Keratinocyte (primary cell): ENCODE data around the gene CLECL1. TPM values are rescaled to one million over a fixed set of nuclear protein-coding genes. Genes with fewer than 3 reads are reported as not detected.

Experiments
- DNase-seq: peaks from one replicate; pipeline ENCODE4 v3.0.0-alpha.2; 2011; ENCODE audit warnings: low read depth, missing footprints, low spot score
- FAIRE-seq: peaks from 2 replicates; lab custom pipeline; 2011; peaks lifted over from hg19 to GRCh38; lab: Jason Lieb, UNC
- H2AFZ ChIP-seq: 2 replicates; pipeline ENCODE4 v1.6.0; 2012; ENCODE audit warnings: low read length, control low read depth, inconsistent platforms; ENCODE audit not compliant: control insufficient read depth
- H3K27ac ChIP-seq: 2 replicates; pipeline ENCODE4 v1.5.1; 2011; ENCODE audit warnings: low read length; ENCODE audit not compliant: control insufficient read depth, insufficient read depth
- H3K27me3 ChIP-seq: 3 replicates; pipeline ENCODE4 v1.6.0; 2011; ENCODE audit warnings: low read length; ENCODE audit not compliant: control insufficient read depth, insufficient read depth; ENCODE audit errors: extremely low read depth
- H3K36me3 ChIP-seq, 2 experiments: 2 replicates in 1 of 2; 3 replicates in 1 of 2; pipeline ENCODE4 v1.5.1; 2011; ENCODE audit warnings: low read length in 2 of 2, mild to moderate bottlenecking in 1 of 2; ENCODE audit not compliant: control insufficient read depth in 2 of 2, insufficient read depth in 2 of 2; ENCODE audit errors: extremely low read depth in 1 of 2
- H3K4me1 ChIP-seq: 3 replicates; pipeline ENCODE4 v1.5.1; 2011; ENCODE audit warnings: low read length; ENCODE audit not compliant: control insufficient read depth, insufficient read depth; ENCODE audit errors: extremely low read depth
- H3K4me2 ChIP-seq: 3 replicates; pipeline ENCODE4 v1.6.0; 2011; ENCODE audit warnings: low read depth, low read length; ENCODE audit not compliant: control insufficient read depth, insufficient read depth; ENCODE audit errors: extremely low read depth
- H3K4me3 ChIP-seq, 3 experiments: fragments of 200-600 bp in 1 of 3; sonication (generic) in 1 of 3; 2 replicates in 2 of 3; 3 replicates in 1 of 3; pipeline ENCODE4 v1.5.1; 2011 to 2016; ENCODE audit warnings: low read length in 3 of 3, mild to moderate bottlenecking in 3 of 3, control low read depth in 2 of 3, inconsistent platforms in 1 of 3, low read depth in 1 of 3, mixed read lengths in 1 of 3, mixed run types in 1 of 3, moderate library complexity in 1 of 3; ENCODE audit not compliant: control insufficient read depth in 2 of 3, insufficient read depth in 2 of 3; ENCODE audit errors: extremely low read depth in 1 of 3
- H3K79me2 ChIP-seq: 2 replicates; pipeline ENCODE4 v1.6.0; 2012; ENCODE audit warnings: low read length; ENCODE audit not compliant: control insufficient read depth, insufficient read depth
- H3K9ac ChIP-seq: 3 replicates; pipeline ENCODE4 v1.6.0; 2011; ENCODE audit warnings: low read length; ENCODE audit not compliant: control insufficient read depth, insufficient read depth; ENCODE audit errors: extremely low read depth
- H3K9me1 ChIP-seq: 3 replicates; pipeline ENCODE4 v1.6.0; 2011; ENCODE audit warnings: low read length; ENCODE audit not compliant: control insufficient read depth, insufficient read depth; ENCODE audit errors: extremely low read depth
- H3K9me3 ChIP-seq: 2 replicates; pipeline ENCODE4 v1.5.1; 2012; ENCODE audit warnings: low read depth, low read length; ENCODE audit not compliant: control insufficient read depth
- H4K20me1 ChIP-seq: 3 replicates; pipeline ENCODE4 v1.6.0; 2011; ENCODE audit warnings: low read length; ENCODE audit not compliant: control insufficient read depth, insufficient read depth; ENCODE audit errors: extremely low read depth
- CTCF ChIP-seq, 3 experiments: IDR thresholded peaks in 1 of 3; conservative IDR thresholded peaks in 1 of 3; optimal IDR thresholded peaks in 1 of 3; 2 replicates in 2 of 3; 3 replicates in 1 of 3; pipeline versions ENCODE3 to v1.5.1; 2011; ENCODE audit warnings: low read length in 3 of 3, mild to moderate bottlenecking in 3 of 3, moderate library complexity in 2 of 3, control low read depth in 1 of 3, inconsistent platforms in 1 of 3; ENCODE audit not compliant: insufficient read depth in 2 of 3; ENCODE audit errors: extremely low read depth in 1 of 3
- EZH2 ChIP-seq: IDR thresholded peaks from one replicate; pipeline ENCODE4 v1.6.1; 2012; ENCODE audit warnings: inconsistent platforms, mild to moderate bottlenecking, low read length, moderate library complexity
- dilution Hi-C: fragments of 300-500 bp; cut with MboI; formaldehyde crosslinking; loops from one replicate; pipeline ENCODE4 v1.7.0; 2020; ENCODE audit warnings: low sequenced_read_pairs; ENCODE audit not compliant: extremely low pct_ligation_motif_present
- polyA plus RNA-seq, 5 experiments: library from polyadenylated mRNA; depleted of rRNA in 3 of 5; stranded (reverse) in 3 of 5; stranded (forward) in 1 of 5; unstranded in 1 of 5; fragments of >200 nt; gene quantifications; 1 replicate in 1 of 5; 2 replicates in 3 of 5; 3 replicates in 1 of 5; pipeline versions ENCODE4 v1.2.1 to v1.2.3, GENCODE V29; 2011 to 2012; ENCODE audit warnings: missing spikeins in 2 of 5, low read depth in 1 of 5, low replicate concordance in 1 of 5

The CLECL1 gene
- polyA plus RNA-seq, 1 donor (not counting 4 experiments of a cell fraction or from before 2014, with no cell fraction given), result not detected

DNA sequence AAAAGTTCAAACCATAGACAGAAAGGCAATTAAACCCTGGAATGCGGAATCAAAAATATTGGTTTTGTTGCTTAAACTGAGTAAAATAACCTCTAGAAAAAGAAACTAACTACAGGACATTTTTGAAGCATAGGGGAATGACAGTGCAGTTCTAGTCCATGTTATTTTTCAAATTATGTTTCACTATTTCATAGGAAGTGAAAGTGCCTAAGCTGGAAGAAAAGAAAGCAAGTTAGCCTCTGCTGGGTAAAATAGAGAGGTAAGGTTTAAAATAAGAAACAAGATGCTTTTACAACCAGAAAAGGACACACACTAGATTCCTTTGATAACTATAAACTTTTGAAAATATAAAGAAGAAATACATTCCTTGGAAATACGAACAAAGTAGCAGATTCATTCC is 1.1 kb downstream of the CLECL1 start:
- Histone ChIP-seq H3K9ac (no peak overlapping the region), H3K27me3 (no peaks in the 10 kb centered on the region), H3K36me3 (no peaks in the 10 kb centered on the region), H3K4me3 (no peak overlapping the region), H3K4me2 (no peak overlapping the region), H3K9me1 (no peaks in the 10 kb centered on the region), H3K79me2 (no peaks in the 10 kb centered on the region), H4K20me1 (no peaks in the 10 kb centered on the region), H3K4me1 (no peaks in the 10 kb centered on the region), H3K27ac (no peak overlapping the region), H3K9me3 (no peaks in the 10 kb centered on the region), H2AFZ (peak overlapping the region; percentile 10)
- TF ChIP-seq CTCF (optimal IDR thresholded peaks at IDR 0.05 in 1 of 3, IDR thresholded peaks at IDR 0.05 in 1 of 3, conservative IDR thresholded peaks at IDR 0.05 in 1 of 3; ENCODE audit: extremely low read depth in 1 of 3, insufficient read depth in 2 of 3, low read length in 3 of 3) (no peak), EZH2 (no peak)
- DNase-seq, result no peak
- dilution Hi-C loops, result no loop called here
- FAIRE-seq, result no peak

GRCh38 chr12:9731393-9731792 is 1.5 kb downstream of the CLECL1 start:
- Histone ChIP-seq H4K20me1 (no peaks in the 10 kb centered on the region), H3K4me2 (no peak overlapping the region), H3K9me1 (no peaks in the 10 kb centered on the region), H3K79me2 (no peaks in the 10 kb centered on the region), H3K9me3 (no peaks in the 10 kb centered on the region), H3K4me3 (no peak overlapping the region), H3K4me1 (no peaks in the 10 kb centered on the region), H3K36me3 (no peaks in the 10 kb centered on the region), H3K27ac (no peak overlapping the region), H3K9ac (no peak overlapping the region), H3K27me3 (no peaks in the 10 kb centered on the region), H2AFZ (no peak overlapping the region)
- DNase-seq (no peak), FAIRE-seq (no peak)
- dilution Hi-C loops, result no loop called here
- TF ChIP-seq EZH2 (no peak), CTCF (optimal IDR thresholded peaks at IDR 0.05 in 1 of 3, IDR thresholded peaks at IDR 0.05 in 1 of 3, conservative IDR thresholded peaks at IDR 0.05 in 1 of 3; ENCODE audit: extremely low read depth in 1 of 3, insufficient read depth in 2 of 3, low read length in 3 of 3) (no peak)
